ENCODE measurements around the gene ZNF467. TPM values are rescaled to one million over a fixed set of nuclear protein-coding genes. Genes with fewer than 3 reads are reported as not detected.

Gene ZNF467
- total RNA-seq, 1 experiment from 2014 or later, result 0.41 TPM

DNA sequence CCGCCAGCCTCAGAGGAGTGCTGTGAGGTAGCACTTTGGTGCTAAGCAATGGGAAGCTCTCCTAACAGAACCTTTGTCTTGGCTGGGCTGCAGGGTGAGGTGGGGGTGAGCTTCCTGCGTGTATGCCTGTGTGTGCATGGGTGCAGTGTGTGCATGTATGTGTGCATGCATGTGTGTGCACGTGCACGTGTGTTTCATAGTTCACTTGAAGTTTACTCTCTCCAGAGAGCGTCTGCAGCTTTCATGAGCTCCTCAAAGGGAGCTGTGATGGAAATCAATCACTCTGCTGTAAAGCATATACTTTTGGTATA lies 4.9 kb upstream of the ZNF467 start:
- in situ Hi-C loops (cut with HindIII; ENCODE audit: low pct_unique_long_range_greater_than_20kb, low sequenced_read_pairs), result no loop called here
- DNase-seq (ENCODE audit: low read depth), result no peak

DNA sequence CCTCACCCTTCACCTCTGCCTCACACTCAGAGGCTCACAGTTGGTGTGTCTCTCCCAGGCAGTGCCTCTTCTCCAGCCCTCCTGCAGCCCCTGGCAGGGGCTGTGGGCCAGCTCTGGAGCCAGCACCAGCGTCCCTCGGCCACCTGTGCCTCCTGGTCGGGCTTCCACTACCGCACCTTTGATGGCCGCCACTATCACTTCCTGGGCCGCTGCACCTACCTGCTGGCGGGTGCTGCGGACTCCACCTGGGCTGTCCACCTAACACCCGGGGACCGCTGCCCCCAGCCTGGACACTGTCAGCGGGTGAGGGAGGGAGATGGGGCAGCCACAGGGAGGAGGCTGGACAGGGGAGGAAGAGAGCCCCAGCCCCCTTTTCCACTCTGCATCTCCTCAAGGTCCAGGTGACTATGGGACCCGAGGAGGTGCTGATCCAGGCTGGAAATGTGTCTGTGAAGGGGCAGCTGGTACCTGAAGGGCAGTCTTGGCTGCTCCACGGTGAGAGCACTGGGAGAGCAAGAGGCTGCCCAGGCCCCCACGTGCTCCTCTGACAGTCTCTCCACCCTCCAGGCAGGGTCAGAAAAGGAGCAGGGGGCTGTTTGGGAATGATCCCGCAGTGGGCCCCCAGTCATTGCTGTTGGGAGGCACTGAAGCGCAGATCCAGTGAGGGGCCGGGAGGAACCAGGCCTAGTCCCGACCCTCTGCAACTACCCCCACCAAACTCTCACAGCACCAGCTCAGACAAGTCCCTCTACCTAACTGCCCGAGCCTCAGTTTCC lies 4.4 kb upstream of the ZNF467 start:
- no peak for DNase-seq (ENCODE audit: low read depth)
- in situ Hi-C loops (cut with HindIII; ENCODE audit: low pct_unique_long_range_greater_than_20kb, low sequenced_read_pairs), result no loop called here

DNA sequence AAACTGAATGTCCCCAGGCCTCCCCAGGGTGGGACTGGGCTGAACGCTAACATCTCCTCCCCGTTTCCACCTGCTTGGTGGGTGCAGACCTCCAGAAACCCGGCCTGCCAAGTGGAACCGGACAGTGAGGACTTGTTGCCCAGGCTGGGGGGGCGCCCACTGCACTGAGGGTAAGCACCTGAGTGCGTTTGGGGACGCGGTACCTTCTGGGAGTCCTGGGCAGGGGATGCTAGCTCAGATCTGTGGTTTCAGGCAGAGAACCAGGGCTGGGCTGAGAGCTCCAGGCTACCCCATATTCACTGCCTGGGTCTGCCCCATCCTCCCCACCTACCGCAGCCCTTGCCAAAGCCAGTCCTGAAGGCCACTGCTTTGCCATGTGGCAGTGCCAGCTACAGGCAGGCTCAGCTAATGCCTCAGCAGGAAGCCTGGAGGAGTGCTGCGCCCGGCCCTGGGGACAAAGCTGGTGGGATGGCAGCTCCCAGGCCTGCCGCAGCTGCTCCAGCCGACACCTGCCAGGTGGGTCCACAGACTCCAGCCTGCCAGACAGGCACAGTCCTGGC lies 3.5 kb upstream of the ZNF467 start:
- in situ Hi-C loops (cut with HindIII; ENCODE audit: low pct_unique_long_range_greater_than_20kb, low sequenced_read_pairs), result no loop called here

DNA sequence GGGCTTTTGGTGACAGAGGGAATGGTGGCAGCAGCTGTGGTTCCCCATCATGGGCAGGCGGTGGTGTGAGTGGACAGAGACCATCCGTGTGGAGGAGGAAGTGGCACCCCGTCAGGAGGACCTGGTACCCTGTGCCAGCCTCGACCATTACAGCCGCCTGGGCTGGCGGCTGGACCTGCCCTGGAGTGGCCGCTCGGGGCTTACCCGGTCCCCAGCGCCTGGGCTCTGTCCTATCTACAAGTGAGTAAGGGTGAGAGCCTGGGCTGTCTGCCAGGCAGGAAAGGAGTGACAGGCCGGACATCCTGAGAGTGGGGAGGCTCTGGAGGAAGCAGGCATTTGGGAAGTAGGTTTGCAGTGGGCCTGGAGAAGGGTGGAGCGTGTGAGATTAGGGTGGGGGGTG lies 2.9 kb upstream of the ZNF467 start:
- DNase-seq (ENCODE audit: low read depth), result no peak
- in situ Hi-C loops (cut with HindIII; ENCODE audit: low pct_unique_long_range_greater_than_20kb, low sequenced_read_pairs), result no loop called here

More for the DNA sequence above, 3.5 kb upstream of the ZNF467 start:
- DNase-seq (ENCODE audit: low read depth), result no peak

DNA sequence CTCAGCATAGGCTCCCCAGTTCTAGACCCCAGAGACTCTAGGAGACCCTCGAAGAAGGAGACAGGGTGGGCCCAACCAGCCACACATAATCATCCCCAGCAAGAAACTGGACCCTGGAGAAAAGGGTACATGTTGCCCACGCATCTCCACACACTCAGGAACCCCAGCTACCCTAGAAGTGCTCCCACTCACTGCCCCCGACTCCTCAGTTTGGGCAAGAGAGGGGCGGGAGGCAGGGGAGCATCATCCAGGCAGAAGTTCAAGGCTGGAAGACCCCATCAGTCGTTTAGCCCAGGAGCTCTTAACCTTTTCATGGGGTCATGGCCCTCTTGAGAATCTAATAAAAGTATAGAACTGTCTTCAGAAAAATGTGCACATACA lies 1.8 kb upstream of the ZNF467 start:
- in situ Hi-C loops (cut with HindIII; ENCODE audit: low pct_unique_long_range_greater_than_20kb, low sequenced_read_pairs), result no loop called here
- no peak for DNase-seq (ENCODE audit: low read depth)

DNA sequence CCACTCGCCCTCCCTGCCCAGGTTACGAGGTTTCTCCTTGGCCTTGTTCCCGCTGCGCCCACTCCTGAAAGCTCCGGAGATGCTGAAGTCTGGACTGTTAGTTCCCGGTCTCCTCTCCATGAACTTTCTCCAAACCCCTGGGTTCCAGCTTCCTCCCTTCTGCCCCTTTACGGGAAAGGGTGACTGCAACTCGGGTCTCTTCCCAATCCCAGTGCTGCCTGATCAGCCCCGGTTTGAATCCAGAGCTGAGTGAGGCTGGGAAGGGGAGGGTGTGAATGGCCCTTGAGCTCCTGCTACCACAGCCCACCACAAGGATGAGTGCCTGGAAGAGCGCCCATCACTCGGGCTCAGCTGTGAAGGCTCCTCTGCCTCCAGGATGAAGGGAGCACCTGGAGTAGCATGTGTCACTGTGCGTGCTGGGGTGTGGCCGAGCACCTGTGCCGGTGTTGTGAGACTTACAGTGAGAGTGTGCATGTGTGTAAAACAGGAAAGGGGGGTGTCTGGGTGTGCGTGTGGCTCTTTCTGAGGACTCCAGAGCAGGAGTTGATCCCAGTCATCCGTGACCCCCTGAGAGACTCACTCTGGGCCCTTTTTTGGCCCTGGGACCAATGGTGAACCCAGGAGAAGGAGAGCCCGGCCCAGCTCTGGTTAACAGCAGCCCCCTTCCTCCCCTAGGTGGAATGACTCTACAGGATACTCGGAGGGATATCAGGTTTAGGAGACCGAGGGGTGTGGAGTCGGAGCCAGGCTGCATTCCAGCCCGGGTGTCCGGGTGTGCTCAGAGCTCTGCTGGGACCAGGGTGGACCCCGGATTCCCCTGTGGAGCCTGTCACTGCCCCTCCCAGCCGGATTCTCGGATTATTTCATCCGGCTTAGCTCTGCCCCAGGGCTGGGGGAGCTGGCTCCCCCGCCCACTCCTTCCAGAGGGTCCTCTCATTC lies 1.1 kb upstream of the ZNF467 start:
- DNase-seq (ENCODE audit: low read depth), result no peak
- in situ Hi-C loops (cut with HindIII; ENCODE audit: low pct_unique_long_range_greater_than_20kb, low sequenced_read_pairs), result no loop called here

DNA sequence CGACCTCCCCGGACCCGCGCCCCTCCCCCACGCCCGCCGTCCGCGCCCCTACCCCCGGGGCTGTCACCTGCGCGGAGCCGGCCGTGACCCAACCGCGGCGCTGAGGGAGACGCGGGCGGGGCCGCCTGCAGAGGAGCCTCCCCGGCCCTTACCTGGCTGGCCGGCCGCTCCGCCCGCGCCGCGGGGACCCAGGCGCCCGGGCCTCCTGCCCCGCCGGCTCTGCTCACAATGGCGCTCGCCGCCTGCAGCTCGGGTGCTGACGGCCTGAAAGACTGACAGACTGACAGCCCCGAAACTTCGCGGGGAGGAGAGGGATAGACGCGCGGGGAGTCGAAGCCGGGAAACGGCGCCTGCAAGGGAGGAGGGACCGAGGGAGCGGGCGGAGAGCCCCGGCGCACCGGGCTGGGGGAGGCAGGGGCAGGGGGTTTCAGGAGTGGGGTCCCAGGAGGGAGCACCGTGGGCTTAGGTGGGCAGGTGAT lies 393 bp downstream of the ZNF467 start:
- peak; percentile 32 for DNase-seq (ENCODE audit: low read depth)
- in situ Hi-C loops (cut with HindIII; ENCODE audit: low pct_unique_long_range_greater_than_20kb, low sequenced_read_pairs), result no loop called here

DNA sequence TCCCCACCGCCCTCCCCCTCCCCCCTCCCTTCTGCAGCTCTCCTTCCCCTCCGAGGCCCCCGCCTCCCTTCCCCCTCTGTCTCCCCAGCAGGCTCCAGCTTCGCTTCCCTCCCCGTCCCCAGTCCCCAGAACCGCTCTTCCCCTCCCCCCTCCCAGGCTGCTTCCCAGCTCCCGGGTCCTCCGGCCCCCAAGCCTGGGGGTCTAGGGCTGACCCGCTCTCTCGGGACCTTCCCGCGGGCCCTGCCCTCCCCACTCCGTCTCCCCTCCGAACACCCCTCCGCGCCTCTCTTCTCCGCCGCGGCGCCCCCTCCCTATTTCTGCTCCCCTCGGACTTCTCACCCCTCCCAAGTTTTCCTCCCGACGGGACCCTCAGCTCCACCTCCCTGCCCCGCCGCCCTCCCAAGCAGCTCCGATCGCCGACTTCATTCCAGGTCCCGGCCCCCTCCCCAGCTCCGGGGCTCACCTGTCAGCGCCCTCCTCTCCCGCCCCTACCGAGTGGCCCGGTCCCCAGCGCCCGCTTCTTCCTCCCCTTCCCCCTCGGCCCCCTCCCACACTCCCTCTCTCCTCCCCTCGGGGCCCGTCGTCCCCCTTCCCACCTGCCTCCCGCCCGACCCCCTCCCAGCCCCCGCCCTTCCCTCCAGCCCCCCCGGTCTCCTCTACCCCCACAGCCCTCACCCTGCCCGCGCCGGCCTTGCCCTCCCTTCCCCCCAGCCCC lies 990 bp downstream of the ZNF467 start:
- in situ Hi-C loops (cut with HindIII; ENCODE audit: low pct_unique_long_range_greater_than_20kb, low sequenced_read_pairs), result no loop called here
- DNase-seq (ENCODE audit: low read depth), result no peak

DNA sequence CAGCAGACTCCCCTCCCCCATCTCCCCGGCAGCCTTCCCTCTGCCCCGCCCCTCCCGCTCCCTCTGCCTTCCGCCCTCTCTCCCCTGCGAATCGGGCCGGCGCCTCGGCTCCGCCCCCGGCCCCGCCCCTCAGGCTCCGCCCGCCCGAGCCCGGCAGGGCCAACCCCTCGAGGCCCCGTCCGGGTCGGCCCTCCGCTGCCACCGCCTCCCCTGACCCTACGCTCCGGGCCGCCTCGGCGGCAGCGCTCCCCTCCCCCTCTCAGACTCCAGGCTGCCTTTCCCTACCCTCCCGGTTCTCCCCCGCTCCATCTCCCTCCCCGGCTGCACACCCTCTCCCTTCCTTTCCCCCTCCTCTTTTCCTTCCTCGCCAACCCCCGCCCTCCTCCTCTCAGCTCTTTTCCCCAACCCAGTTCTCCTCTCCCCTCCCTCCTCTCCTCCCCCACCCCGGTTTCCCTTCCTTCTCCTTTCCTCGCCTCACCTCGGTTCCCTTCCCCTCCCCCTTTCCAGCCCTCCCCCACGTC lies 1.6 kb downstream of the ZNF467 start:
- peak; percentile 88 for DNase-seq (ENCODE audit: low read depth)
- in situ Hi-C loops (cut with HindIII; ENCODE audit: low pct_unique_long_range_greater_than_20kb, low sequenced_read_pairs), result no loop called here

DNA sequence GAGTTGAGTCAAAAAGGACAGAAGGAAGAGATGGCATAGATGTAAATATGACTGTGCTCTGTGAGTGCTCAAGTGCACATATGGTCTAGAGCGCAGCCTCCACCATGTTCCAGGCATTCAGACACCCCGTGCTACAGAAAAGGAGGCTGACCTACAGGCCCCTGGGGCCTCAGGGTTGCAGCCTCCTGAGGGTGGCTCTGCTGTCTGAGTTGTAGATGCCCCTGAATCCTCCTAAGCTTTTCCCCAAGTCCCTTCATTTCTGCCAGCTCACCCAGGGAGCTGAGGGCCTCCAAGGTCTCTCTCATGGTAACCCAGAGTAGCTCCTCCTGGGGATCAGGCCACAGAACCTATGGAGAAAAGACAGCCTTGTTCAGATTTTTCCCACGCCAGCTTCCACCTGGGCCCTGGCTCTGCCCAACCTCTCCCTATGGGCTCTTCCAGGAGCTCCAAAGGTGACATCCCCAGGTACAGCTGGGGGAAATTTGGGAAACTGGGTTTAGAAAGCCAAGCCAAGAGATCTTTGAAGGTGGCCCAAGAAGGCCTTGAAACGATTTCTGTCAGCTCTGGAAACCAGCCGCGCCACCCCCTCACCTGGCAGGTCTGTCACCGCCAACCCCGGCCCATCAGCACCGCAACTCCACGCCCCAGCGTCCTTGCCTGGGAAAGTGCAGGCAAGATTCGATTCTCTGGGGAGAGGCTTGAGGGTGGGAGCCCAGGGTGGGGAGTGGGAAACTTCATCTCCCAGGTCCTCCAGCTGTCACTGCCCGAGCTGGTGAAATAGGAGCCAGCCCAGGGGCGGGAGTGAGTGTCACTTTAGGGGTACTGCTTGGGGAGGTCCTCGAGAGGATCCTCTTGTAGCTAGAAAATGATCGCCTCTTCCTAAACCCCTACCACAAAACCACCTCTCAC lies 2.4 kb downstream of the ZNF467 start:
- in situ Hi-C loops (cut with HindIII; ENCODE audit: low pct_unique_long_range_greater_than_20kb, low sequenced_read_pairs), result no loop called here
- DNase-seq (ENCODE audit: low read depth), result no peak

DNA sequence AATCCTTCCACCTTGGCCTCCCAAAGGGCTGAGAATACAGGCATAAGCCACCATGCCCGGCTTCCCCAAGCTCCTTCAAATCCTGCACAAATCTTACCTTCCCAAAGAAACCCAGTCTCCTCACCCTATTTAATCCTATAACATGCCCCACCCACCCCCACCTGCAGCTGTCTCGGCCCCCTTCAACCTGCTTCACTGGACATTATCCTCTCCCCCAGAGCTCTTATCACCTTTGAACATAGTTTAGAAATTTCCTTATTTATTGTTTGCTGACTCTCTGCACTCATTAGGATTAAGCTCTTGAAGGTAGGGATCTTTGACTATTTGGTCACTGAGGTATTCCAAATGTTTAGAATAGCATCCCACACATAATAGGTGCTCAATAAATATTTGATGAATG lies 3.5 kb downstream of the ZNF467 start:
- DNase-seq (ENCODE audit: low read depth), result no peak
- in situ Hi-C loops (cut with HindIII; ENCODE audit: low pct_unique_long_range_greater_than_20kb, low sequenced_read_pairs), result no loop called here

DNA sequence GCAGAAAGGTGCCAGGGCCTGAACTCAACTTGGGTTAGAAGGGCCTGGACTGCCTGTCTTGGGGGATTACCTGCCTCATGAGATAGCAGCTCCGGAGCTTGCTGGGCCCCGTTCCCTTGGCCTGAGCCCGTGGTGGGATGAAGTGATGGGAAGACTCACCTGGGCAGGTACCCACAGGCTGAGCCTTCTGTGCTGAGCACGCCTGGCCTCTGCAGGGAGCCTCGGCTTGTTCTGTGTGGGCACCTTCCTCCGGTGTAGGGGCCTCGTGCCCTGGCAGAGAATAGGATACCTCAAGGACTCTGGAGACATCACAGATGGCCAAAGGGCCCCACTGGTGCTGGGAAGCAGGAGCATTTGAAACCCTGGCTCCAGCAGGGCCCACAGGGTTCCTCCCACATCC lies 4.5 kb downstream of the ZNF467 start:
- no peak for DNase-seq (ENCODE audit: low read depth)
- in situ Hi-C loops (cut with HindIII; ENCODE audit: low pct_unique_long_range_greater_than_20kb, low sequenced_read_pairs), result no loop called here

DNA sequence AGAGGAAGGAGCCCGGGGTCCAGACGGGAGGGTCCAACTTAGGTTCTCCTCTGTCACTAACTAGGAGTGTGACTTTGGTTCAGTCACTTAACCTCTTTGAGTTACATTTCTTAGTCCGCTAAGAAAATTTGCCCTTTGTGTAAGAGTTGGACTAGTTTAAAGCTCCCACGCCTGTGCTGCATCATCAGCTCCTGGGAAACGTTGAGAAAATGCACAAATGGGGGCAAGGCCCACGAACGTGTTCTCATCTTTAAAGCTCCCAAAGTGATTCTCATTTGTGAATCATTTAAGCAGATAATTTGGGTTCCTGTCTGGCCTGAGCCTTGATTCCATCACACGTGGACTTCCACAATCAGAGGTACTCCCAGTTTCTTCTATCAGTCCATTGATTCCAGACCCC lies 6.3 kb downstream of the ZNF467 start:
- no peak for DNase-seq (ENCODE audit: low read depth)
- in situ Hi-C loops (cut with HindIII; ENCODE audit: low pct_unique_long_range_greater_than_20kb, low sequenced_read_pairs), result no loop called here

DNA sequence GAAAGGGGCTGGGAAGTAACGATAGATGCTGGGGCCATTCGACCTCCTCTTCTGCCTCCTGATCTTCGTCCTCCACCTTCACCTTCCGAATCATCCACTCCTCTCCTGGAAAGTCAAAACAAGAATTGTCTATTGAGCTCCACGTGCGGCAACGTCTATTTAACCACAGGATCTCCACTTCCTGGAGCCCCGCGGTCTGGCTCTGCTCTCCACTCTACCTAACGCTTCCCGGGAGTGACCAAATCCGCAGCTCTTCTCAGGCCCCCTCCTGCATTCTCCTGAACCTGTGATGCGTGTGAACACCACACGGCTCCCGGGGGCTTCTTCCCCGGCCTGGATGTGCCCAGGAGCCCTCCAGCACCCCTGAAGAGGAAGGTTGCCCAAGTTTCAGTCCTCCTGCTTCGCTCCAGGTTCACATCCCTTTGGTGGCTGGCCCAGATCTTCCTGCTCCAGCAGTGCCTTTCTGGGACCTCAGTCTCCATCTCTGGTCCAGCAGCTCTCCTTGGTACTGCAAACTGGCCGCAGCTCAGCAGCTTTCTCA lies 7.2 kb downstream of the ZNF467 start:
- DNase-seq (ENCODE audit: low read depth), result no peak
- in situ Hi-C loops (cut with HindIII; ENCODE audit: low pct_unique_long_range_greater_than_20kb, low sequenced_read_pairs), result no loop called here

DNA sequence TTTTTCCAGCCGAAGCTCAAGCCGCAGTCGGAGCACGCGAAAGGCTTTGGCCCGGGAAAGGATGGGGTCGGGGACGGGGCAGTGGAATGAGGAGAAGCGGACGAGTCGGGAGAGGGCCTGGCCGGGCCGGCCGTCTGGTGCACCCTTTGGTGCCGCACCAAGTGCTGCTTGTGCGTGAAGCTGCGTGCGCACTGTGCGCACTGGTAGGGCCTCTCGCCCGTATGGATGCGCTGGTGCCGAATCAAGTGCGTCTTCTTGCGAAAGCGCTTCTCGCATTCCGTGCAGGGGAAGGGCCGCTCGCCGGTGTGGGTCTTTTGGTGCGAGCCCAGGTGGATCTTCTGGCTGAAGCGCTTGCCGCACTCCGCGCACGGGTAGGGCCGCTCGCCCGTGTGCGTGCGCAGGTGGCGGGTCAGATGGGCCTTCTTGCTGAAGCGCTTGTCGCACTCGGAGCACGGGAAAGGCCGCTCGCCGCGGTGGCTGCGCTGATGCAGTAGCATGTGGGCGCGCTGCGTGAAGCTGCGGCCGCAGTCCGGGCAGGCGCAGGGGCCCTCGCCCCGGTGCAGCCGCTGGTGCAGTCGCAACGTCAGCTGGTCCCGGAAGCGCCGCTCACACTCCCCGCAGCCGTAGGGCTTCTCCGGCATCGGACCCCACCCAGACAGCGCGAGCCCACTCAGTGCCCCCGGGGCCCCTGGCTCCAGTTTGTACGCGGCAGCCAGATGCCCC lies 7.8 kb downstream of the ZNF467 start:
- in situ Hi-C loops (cut with HindIII; ENCODE audit: low pct_unique_long_range_greater_than_20kb, low sequenced_read_pairs), result no loop called here
- no peak for DNase-seq (ENCODE audit: low read depth)

DNA sequence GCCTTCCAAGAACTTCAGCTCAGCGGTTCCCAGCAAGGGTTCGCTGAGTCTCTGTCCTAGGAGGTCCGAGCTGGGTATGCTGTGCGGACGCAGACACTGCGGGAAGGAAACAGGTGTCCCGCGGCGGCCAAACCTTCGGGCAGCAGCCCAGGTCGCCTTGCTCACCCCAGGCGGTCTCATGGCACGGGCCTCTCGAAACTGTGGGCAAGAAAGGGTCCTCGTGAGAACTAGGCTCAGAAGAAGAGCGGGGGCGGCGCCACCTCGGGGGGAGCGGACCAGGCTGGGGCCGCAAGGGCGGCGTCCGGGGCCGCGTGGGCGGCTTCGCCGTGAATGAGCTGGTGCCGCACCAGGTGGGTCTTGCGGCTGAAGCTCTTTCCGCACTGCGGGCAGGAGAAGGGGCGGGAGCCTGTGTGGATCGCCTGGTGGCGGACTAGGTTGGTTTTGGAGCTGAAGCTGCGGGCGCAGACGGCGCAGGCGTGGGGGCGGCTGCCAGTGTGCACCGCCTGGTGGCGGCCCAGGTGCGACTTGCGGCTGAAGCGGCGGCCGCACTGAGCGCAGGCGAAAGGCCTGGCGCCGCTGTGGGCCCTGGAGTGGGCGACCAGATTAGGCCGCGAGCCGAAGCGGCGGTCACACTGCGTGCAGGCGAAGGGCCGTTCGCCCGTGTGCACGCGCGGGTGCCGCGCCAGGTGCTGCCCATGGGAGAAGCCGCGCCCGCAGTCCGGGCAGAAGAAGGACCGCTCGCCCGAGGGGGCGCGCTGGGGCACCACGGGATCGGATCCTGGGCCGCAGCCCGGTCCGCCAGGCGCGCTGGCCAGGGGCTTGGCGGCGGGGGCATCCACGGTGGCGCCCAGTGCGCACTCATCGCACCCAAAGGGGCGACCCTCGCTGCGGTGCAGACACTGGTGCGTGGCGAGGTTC lies 8.6 kb downstream of the ZNF467 start:
- DNase-seq (ENCODE audit: low read depth), result no peak
- in situ Hi-C loops (cut with HindIII; ENCODE audit: low pct_unique_long_range_greater_than_20kb, low sequenced_read_pairs), result no loop called here
